PC-3 (cell line): ENCODE data around the gene GPR143. TPM values are rescaled to one million over a fixed set of nuclear protein-coding genes. Genes with fewer than 3 reads are reported as not detected.

Source experiments
- ATAC-seq: fragments of 200-7000 bp; cut with Tn5 transposase; 2 replicates; pipeline ENCODE4 v1.9.1; 2020; ENCODE audit warnings: mild to moderate bottlenecking, moderate library complexity
- BruUV-seq: library from RNA; stranded (reverse); fragments of 400-500 nt; replicated peaks from 2 replicates; lab custom pipeline; 2021; lab: Mats Ljungman, UMichigan
- CTCF ChIA-PET: fragments of 300-600 bp; sonication (Branson Sonifier 250); formaldehyde crosslinking; loops from one replicate; lab custom pipeline; 2022; ENCODE audit warnings: antibody characterized with exemption; lab: Charles Lee
- POLR2A ChIA-PET: fragments of 300-600 bp; sonication (Branson Sonifier 250); formaldehyde crosslinking; loops from one replicate; lab custom pipeline; 2022; ENCODE audit warnings: antibody characterized with exemption; ENCODE audit not compliant: unreplicated experiment; lab: Charles Lee
- DNase-seq: peaks from one replicate; pipeline ENCODE4 v3.0.0-alpha.2; 2015
- H2AFZ ChIP-seq: fragments of 300-600 bp; sonication (generic); 2 replicates; pipeline ENCODE4 v1.6.0; 2016; ENCODE audit warnings: antibody characterized with exemption, low read length
- H3F3A ChIP-seq: fragments of 300-600 bp; sonication (generic); one replicate; pipeline ENCODE4 v1.6.0; 2017; ENCODE audit warnings: antibody characterized with exemption, low read length, control low read depth, mild to moderate bottlenecking; ENCODE audit not compliant: unreplicated experiment
- H3K27ac ChIP-seq: fragments of 300-600 bp; sonication (generic); 2 replicates; pipeline ENCODE4 v1.5.1; 2016; ENCODE audit warnings: mild to moderate bottlenecking, low read length
- H3K27me3 ChIP-seq: fragments of 300-600 bp; sonication (generic); 2 replicates; pipeline ENCODE4 v1.6.1; 2016; ENCODE audit warnings: low read length, mixed read lengths
- H3K36me3 ChIP-seq: fragments of 300-600 bp; sonication (generic); 2 replicates; pipeline ENCODE4 v1.6.1; 2016; ENCODE audit warnings: low read depth, mixed run types, low read length, mixed read lengths
- H3K4me1 ChIP-seq: fragments of 300-600 bp; sonication (generic); 2 replicates; pipeline ENCODE4 v1.5.1; 2016; ENCODE audit warnings: low read length; ENCODE audit not compliant: insufficient read depth
- H3K4me2 ChIP-seq: fragments of 300-600 bp; sonication (generic); 2 replicates; pipeline ENCODE4 v1.6.0; 2016; ENCODE audit warnings: low read length
- H3K4me3 ChIP-seq: fragments of 300-600 bp; sonication (generic); 2 replicates; pipeline ENCODE4 v1.5.1; 2016; ENCODE audit warnings: mild to moderate bottlenecking, low read length, mixed read lengths
- H3K79me2 ChIP-seq: fragments of 300-600 bp; sonication (generic); 2 replicates; pipeline ENCODE4 v1.6.1; 2017; ENCODE audit warnings: low read length, mixed read lengths
- H3K9ac ChIP-seq: fragments of 300-600 bp; sonication (generic); 2 replicates; pipeline ENCODE4 v1.6.0; 2016; ENCODE audit warnings: mild to moderate bottlenecking, low read length
- H3K9me2 ChIP-seq: fragments of 300-600 bp; sonication (generic); replicated peaks from 2 replicates; pipeline ENCODE4 v1.6.1; 2016; ENCODE audit warnings: mixed run types, low read length, mixed read lengths
- H3K9me3 ChIP-seq: fragments of 300-600 bp; sonication (generic); 2 replicates; pipeline ENCODE4 v1.6.1; 2016; ENCODE audit warnings: low read length, mixed read lengths
- H4K20me1 ChIP-seq: fragments of 300-600 bp; sonication (generic); 2 replicates; pipeline ENCODE4 v1.6.1; 2016; ENCODE audit warnings: low read length, mixed read lengths
- EZH2 ChIP-seq: fragments of 300-600 bp; sonication (generic); IDR thresholded peaks from one replicate; pipeline ENCODE4 v1.6.1; 2017; ENCODE audit warnings: antibody characterized with exemption, mild to moderate bottlenecking, low read length; ENCODE audit not compliant: unreplicated experiment
- EZH2phosphoT487 ChIP-seq: fragments of 300-600 bp; sonication (generic); IDR thresholded peaks from 2 replicates; pipeline ENCODE4 v1.6.1; 2018; ENCODE audit warnings: mild to moderate bottlenecking, antibody characterized with exemption, low read length, borderline replicate concordance
- intact Hi-C: fragments of 100-400 bp; cut with micrococcal nuclease; formaldehyde crosslinking; loops from 2 replicates; pipeline ENCODE4 v1.9.0; 2023
- total RNA-seq: library from RNA; depleted of rRNA; stranded (reverse); fragments of >200 nt; gene quantifications from 2 replicates; pipeline ENCODE4 v1.2.3, GENCODE V29; 2014
- TF ChIP-seq, protein P1 (sequence below): fragments of 300-600 bp; sonication (generic); conservative IDR thresholded peaks from 2 replicates; pipeline ENCODE4 v1.5.1; 2017; ENCODE audit warnings: antibody characterized with exemption, low read depth, mild to moderate bottlenecking, low read length

The GPR143 gene
- total RNA-seq, 1 experiment from 2014 or later: 0.47 TPM

DNA sequence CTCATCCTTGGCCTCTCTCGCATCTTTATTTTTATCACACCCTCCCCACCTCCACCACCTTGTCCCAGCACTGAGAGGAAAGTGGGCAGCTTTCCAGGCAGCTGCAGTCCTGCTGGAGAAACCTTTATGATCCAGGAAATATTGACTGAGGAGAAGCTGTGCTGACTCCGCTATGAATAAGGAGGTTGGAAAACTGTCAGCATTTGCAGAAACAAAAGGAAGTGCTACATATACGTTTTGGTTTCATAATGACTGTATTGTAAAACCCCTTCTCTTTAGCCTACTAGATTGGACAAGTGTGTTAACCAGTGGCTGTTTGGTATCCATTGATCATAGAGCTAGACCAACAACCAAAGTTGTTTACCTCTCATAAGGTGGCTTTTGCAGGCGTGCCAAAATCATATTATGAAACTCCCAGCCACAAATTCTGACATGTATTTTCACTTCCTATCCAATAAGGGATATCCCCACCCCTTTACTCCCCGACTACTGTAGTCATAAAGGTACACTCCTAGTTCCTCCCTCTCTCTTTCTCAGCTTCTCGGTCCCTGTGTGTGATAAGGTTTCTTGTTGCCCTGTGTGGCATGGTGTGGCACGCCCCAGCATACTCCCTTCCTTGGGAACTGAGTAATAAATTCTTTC is 88.4 kb downstream of the GPR143 start:
- Histone ChIP-seq H3K9me3 (no peaks in the 10 kb centered on the region), H3K79me2 (no peaks in the 10 kb centered on the region), H3K4me1 (peaks cover 9% of the 10 kb centered on the region; the same call in 1 of the 2 replicates), H3K36me3 (no peaks in the 10 kb centered on the region; the same call in 1 of the 2 replicates), H3K9ac (0 out of 2 replicates have a peak overlapping the region, but pooled peaks have one; percentile 6), H4K20me1 (no peaks in the 10 kb centered on the region), H3K4me2 (peak overlapping the region; percentile 48), H3F3A (no peaks in the 10 kb centered on the region), H2AFZ (no peak overlapping the region), H3K27ac (peak overlapping the region; percentile 70), H3K4me3 (peak overlapping the region; percentile 24), H3K9me2 (no peaks in the 10 kb centered on the region), H3K27me3 (no peaks in the 10 kb centered on the region)
- ATAC-seq (peak; percentile 67), DNase-seq (peak; percentile 56)
- ChIA-PET POLR2A (no interaction called here), CTCF (no interaction called here)
- intact Hi-C loops: loop anchor here (10.0 kb wide), 1 partner anchor 212 kb away; the partner anchor contains the start of gene TBL1X
- no peak for TF ChIP-seq EZH2phosphoT487
- no peak for TF ChIP-seq EZH2
- TF ChIP-seq, protein P1, sequence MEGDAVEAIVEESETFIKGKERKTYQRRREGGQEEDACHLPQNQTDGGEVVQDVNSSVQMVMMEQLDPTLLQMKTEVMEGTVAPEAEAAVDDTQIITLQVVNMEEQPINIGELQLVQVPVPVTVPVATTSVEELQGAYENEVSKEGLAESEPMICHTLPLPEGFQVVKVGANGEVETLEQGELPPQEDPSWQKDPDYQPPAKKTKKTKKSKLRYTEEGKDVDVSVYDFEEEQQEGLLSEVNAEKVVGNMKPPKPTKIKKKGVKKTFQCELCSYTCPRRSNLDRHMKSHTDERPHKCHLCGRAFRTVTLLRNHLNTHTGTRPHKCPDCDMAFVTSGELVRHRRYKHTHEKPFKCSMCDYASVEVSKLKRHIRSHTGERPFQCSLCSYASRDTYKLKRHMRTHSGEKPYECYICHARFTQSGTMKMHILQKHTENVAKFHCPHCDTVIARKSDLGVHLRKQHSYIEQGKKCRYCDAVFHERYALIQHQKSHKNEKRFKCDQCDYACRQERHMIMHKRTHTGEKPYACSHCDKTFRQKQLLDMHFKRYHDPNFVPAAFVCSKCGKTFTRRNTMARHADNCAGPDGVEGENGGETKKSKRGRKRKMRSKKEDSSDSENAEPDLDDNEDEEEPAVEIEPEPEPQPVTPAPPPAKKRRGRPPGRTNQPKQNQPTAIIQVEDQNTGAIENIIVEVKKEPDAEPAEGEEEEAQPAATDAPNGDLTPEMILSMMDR: no peak
- no TSS peak for BruUV-seq

DNA sequence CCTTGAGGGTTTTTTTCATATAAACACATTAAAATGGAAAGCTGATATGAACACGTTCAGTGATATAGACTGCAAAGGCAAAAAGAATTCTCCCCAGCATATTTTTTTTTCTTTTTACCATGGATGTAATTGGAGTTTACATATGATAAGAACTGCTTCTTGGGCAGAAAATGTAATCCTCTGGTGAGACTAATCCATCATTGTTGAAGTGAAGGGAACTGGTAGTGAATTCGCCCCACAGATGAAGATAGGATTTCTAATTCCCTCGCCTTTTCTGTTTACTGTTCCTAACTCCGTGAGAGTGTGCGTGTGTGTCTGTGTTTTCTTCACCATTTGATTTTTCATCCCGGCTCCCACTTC is 88.9 kb downstream of the GPR143 start:
- POLR2A ChIA-PET: no interaction called here
- H3F3A ChIP-seq: no peaks in the 10 kb centered on the region
- no peaks in the 10 kb centered on the region for H4K20me1 ChIP-seq
- no peak; the same call in 1 of the 2 replicates for ATAC-seq
- H3K4me2 ChIP-seq: 0 out of 2 replicates have a peak overlapping the region, but pooled peaks have one; percentile 48
- H3K9me2 ChIP-seq: no peaks in the 10 kb centered on the region
- no peak overlapping the region for H3K9ac ChIP-seq
- intact Hi-C loops: loop anchor here (10.0 kb wide), 1 partner anchor 212 kb away; the partner anchor contains the start of gene TBL1X
- H3K4me1 ChIP-seq: peaks cover 9% of the 10 kb centered on the region; the same call in 1 of the 2 replicates
- peak overlapping the region; percentile 70 for H3K27ac ChIP-seq
- BruUV-seq: no TSS peak
- no peaks in the 10 kb centered on the region for H3K27me3 ChIP-seq
- DNase-seq: no peak
- H3K79me2 ChIP-seq: no peaks in the 10 kb centered on the region
- CTCF ChIA-PET: no interaction called here
- no peaks in the 10 kb centered on the region for H3K9me3 ChIP-seq
- H2AFZ ChIP-seq: no peak overlapping the region
- TF ChIP-seq EZH2phosphoT487 (no peak), EZH2 (no peak)
- TF ChIP-seq, protein P1: no peak
- H3K36me3 ChIP-seq: no peaks in the 10 kb centered on the region; the same call in 1 of the 2 replicates
- H3K4me3 ChIP-seq: no peak overlapping the region

DNA sequence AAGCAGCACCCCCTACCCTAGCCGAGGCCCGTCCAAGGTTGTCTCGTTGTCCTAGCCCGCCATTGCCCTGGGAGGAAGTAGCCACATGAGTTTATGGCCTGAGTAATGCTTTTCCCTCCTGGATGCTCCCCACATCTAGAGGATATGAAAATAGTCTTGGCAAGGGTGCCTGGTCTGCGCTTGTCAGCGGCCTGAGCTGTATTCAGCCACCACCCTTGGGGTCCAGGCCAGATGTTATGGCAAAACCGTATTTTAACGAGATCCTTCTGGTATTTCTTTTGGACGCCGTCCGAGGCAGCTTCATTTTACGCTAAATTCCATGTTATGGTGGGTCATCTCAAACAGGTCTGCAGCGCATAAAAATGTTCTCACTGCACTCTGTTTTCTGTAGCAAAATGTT is 89.3 kb downstream of the GPR143 start:
- no peaks in the 10 kb centered on the region for H4K20me1 ChIP-seq
- ATAC-seq (no peak), DNase-seq (no peak)
- intact Hi-C loops: loop anchor here (10.0 kb wide), 1 partner anchor 212 kb away; the partner anchor contains the start of gene TBL1X
- H3K9me3 ChIP-seq: no peaks in the 10 kb centered on the region
- no peaks in the 10 kb centered on the region for H3F3A ChIP-seq
- ChIA-PET POLR2A (no interaction called here), CTCF (no interaction called here)
- no peak overlapping the region for H3K4me2 ChIP-seq
- no peak overlapping the region for H3K9ac ChIP-seq
- H3K36me3 ChIP-seq: no peaks in the 10 kb centered on the region; the same call in none of the 2 replicates
- no peaks in the 10 kb centered on the region for H3K9me2 ChIP-seq
- no peaks in the 10 kb centered on the region for H3K27me3 ChIP-seq
- peaks cover 9% of the 10 kb centered on the region; the same call in 1 of the 2 replicates for H3K4me1 ChIP-seq
- BruUV-seq: no TSS peak
- H3K4me3 ChIP-seq: no peak overlapping the region
- no peak for TF ChIP-seq EZH2
- TF ChIP-seq EZH2phosphoT487: no peak
- TF ChIP-seq, protein P1: no peak
- no peaks in the 10 kb centered on the region for H3K79me2 ChIP-seq
- H2AFZ ChIP-seq: no peak overlapping the region
- H3K27ac ChIP-seq: peak overlapping the region; percentile 70; the same call in 1 of the 2 replicates
